Measurements from ENCODE around the gene ADGRE1.

Gene ADGRE1

GRCh38 chr19:6955082-6955481 is 67.7 kb downstream of the ADGRE1 start:
- no peak for DNase-seq (ENCODE audit: low read depth)

GRCh38 chr19:6956573-6956972 is 69.2 kb downstream of the ADGRE1 start:
- no peak for DNase-seq (ENCODE audit: low read depth)

GRCh38 chr19:6958791-6959190 is 71.4 kb downstream of the ADGRE1 start:
- DNase-seq (ENCODE audit: low read depth): no peak

DNA sequence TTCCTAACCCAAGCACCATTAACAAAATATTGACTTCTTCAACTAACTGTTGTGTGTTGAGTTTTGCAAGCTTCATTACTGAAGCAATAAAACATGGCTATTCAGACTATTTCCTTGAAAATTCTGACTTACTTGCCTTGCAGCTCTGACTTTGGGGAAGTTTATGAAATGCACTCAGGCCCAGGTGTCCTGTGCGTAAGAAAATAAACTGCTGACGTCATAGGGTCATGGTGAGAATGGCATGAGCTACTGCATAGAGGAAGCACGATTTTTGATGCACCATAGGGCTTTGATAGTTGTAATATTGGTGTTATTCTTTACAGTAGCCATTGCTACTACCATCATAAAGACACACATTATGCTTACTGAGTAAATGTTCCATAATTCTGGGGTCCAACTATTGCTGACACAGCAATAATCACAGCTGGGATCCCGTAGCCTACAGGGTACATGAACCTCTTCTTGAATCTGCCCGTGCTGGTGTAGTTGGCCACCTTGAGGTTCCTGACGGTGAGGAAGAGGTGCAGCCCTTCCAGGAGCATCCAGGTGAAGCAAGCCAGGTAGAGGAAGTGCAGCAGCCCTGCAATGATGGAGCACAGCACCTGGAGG is 76.0 kb downstream of the ADGRE1 start:
- no peak for DNase-seq (ENCODE audit: low read depth)

GRCh38 chr19:6963937-6964336 is 76.6 kb downstream of the ADGRE1 start:
- DNase-seq (ENCODE audit: low read depth): peak; percentile 24

DNA sequence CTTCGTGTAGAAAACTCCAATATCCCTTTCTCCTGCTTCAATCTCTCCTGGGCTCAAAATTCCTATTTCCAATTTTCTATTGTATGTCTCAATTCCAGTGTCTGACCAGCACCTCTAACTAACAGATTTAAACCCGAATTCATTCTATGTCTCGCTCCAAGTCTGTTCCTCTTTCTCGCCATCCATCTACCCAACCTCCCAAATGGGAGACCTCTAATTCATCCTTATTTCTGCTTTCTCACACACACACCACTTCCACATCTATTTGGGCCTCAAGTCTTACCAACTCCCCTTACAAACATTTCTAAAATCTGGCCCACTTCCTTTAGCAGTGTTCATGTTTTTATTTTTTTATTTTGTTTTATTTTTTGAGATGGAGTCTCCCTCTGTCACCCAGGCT is 80.6 kb downstream of the ADGRE1 start:
- DNase-seq (ENCODE audit: low read depth): no peak

- no peak for DNase-seq (ENCODE audit: low read depth)
These were observed 82.1 kb downstream of the ADGRE1 start for GRCh38 chr19:6969490-6969889.

DNA sequence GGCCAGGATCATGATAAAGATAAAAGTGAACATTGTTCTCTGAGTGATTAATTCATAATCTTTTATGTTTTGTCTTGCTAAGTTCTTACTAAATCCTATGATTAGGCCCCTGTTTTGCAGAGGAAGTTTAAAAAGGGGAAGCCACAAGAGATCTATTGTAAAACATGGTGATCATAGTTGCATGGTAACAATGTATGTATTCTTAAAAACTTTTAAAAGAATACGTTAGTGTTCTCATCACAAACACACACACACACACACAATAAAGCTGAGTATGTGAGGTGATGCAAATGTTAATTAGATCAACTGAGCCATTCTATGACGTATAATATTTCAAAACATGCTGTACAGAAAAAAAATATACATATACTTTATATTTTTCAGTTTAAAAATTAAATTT is 82.6 kb downstream of the ADGRE1 start:
- no peak for DNase-seq (ENCODE audit: low read depth)

- no peak for DNase-seq (ENCODE audit: low read depth)
These were observed 83.1 kb downstream of the ADGRE1 start for GRCh38 chr19:6970443-6970842.

DNA sequence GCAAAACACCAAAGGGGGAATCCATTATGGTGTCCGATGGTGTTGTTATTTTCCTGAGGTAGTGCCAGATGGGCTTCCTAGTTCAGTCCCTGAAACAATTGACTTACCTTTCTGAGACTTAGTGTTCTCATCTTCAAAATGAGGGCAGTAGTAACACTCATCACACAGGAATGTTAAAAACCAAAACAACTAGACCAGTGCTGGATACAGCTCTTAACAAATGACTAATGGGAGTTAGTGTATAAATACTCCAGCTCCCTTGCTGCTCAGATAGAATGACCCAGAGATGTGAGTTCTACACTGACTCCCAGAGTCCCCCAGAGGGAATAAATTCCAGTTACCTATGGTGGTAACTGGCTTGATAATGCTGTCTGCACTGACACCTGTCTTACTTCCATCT is 84.0 kb downstream of the ADGRE1 start:
- DNase-seq (ENCODE audit: low read depth): no peak

DNA sequence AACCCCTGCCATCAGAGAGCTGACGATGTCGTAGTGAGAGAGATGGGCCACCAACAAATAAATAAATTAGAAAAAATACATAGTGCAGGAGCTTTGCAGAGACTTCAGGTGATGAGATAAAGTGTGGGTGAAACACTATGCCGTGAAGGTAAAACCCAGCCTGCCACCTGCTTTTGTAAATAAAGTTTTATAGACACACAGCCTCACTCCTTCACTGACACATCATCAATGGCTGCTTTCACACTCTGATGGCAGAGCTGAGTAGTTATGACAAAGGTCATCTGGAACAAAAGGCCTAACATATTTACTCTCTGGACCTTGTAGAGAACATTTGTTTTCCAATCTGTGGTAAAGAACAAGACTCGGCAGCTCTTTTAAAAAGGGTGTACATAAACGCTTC is 88.8 kb downstream of the ADGRE1 start:
- no peak for DNase-seq (ENCODE audit: low read depth)

- DNase-seq (ENCODE audit: low read depth): no peak
These were observed 92.0 kb downstream of the ADGRE1 start for GRCh38 chr19:6979399-6979798.

GRCh38 chr19:6983448-6983847 is 96.1 kb downstream of the ADGRE1 start:
- no peak for DNase-seq (ENCODE audit: low read depth)

DNA sequence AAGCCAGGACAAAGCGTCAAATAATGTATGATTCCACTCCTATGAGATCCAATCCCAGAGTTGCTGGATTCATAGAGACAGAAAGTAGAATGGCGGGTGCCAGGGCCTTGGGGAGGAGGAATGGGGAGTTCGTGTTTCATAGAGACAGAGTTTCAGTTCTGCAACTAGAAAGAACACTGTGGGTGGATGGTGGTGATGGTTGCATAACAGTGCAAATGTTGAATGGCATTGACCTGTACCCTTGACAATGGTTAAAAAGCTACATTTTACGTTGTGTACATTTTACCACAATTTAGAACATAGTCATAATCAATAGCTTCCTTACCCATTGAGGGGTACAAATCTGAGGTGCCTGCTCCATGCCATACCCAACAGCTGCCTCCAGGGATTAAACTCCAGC is 100.5 kb downstream of the ADGRE1 start:
- DNase-seq (ENCODE audit: low read depth): no peak

GRCh38 chr19:6988257-6988656 is 100.9 kb downstream of the ADGRE1 start:
- no peak for DNase-seq (ENCODE audit: low read depth)
